Muscle layer of colon (tissue), 2 donors: ENCODE data around the gene MIPOL1.
A peak's percentile ranks its signal among the peaks of the same experiment; 100 is the strongest.
"Not testable (repeated sequence)": the region's sequence is repeated elsewhere in the genome, so short reads cannot be mapped to it uniquely, and the experiment has no call there.

Experiments used
- H3K27ac ChIP-seq: one replicate; pipeline ENCODE4 v1.7.0; 2013; ENCODE audit warnings: low read depth, mild to moderate bottlenecking, low read length, moderate library complexity
- H3K27me3 ChIP-seq, 2 donors: one replicate each; pipeline ENCODE4 v1.7.0; 2013; ENCODE audit warnings: low read length in 2 of 2, mild to moderate bottlenecking in 2 of 2; ENCODE audit not compliant: insufficient read depth in 2 of 2, control insufficient read depth in 1 of 2
- H3K36me3 ChIP-seq: one replicate; pipeline ENCODE4 v1.7.0; 2013; ENCODE audit warnings: mild to moderate bottlenecking, low read length; ENCODE audit not compliant: insufficient read depth
- H3K4me1 ChIP-seq: one replicate; pipeline ENCODE4 v1.7.0; 2013; ENCODE audit warnings: mild to moderate bottlenecking, low read length; ENCODE audit not compliant: insufficient read depth
- H3K4me3 ChIP-seq, 2 donors: one replicate each; pipeline ENCODE4 v1.7.0; 2013; ENCODE audit warnings: low read length in 2 of 2, low read depth in 1 of 2, mild to moderate bottlenecking in 1 of 2, moderate library complexity in 1 of 2
- H3K9ac ChIP-seq: one replicate; pipeline ENCODE4 v1.7.0; 2013; ENCODE audit warnings: low read length
- H3K9me3 ChIP-seq: one replicate; pipeline ENCODE4 v1.7.0; 2013; ENCODE audit warnings: mild to moderate bottlenecking, low read length
- donor health status: abdominal sarcoma.
- donor health status: Adenocarcinoma of cecum.

Gene MIPOL1

DNA sequence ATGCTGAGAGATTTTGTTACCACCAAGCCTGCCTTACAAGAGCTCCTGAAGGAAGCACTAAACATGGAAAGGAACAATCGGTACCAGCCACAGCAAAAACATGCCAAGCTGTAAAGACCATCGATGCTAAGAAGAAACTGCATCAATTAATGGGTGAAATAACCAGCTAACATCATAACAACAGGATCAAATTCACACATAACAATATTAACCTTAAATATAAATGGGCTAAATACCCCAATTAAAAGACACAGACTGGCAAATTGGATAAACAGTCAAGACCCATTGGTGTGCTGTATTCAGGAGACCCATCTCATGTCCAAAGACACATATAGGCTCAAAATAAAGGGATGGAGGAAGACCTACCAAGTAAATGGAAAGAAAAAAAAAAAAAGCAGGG lies 8.0 kb upstream of the MIPOL1 start:
- not testable (repeated sequence) for H3K4me3 ChIP-seq, H3K9me3 ChIP-seq

DNA sequence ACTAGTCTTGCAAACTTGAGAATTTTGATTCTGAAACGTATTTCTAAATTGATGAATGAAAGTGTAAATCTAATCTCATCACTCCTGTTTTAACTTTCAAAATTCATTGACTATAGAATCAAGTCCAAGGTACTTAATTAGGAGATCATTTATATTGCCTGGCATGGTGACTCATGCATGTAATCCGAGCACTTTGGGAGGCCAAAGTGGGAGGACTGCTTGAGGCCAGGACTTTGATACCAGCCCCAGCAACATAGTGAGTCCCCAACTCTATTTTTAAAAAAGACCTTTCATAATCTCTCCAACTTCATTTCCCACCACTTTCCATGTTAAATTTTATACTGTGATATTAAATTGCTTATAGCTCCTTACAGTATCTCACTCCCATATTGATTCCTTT lies 3.0 kb upstream of the MIPOL1 start:
- Histone ChIP-seq H3K4me1 (peaks cover 9% of the 10 kb centered on the region), H3K4me3 (no peak overlapping the region), H3K9me3 (no peaks in the 10 kb centered on the region), H3K27ac (no peak overlapping the region), H3K36me3 (no peaks in the 10 kb centered on the region), H3K9ac (no peak overlapping the region), H3K27me3 (no peaks in the 10 kb centered on the region)

More for the DNA sequence above, 8.0 kb upstream of the MIPOL1 start:
- H3K9ac ChIP-seq, H3K4me1 ChIP-seq, H3K27me3 ChIP-seq, H3K36me3 ChIP-seq, H3K27ac ChIP-seq: not testable (repeated sequence)

DNA sequence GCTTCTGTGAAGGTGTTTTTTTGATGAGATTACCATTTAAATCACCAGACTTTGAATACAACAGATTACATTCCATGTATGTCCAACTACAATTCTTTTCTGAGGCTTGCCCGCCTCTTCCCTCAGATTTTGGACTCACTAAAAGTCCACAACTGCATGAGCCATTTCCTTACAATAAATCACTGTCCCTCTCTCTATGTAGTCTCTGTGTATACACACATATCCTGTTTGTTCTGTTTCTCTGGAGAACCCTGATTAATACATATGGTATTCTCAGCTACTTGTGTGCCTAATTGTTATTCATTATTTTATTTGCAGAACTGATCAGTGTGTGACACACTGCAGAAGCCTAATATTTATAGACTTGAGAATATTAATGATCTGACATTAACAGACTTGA lies 2.4 kb upstream of the MIPOL1 start:
- Histone ChIP-seq H3K9me3 (no peaks in the 10 kb centered on the region), H3K9ac (no peak overlapping the region), H3K27me3 (no peaks in the 10 kb centered on the region), H3K4me1 (peaks cover 9% of the 10 kb centered on the region), H3K36me3 (no peaks in the 10 kb centered on the region), H3K4me3 (no peak overlapping the region), H3K27ac (no peak overlapping the region)

DNA sequence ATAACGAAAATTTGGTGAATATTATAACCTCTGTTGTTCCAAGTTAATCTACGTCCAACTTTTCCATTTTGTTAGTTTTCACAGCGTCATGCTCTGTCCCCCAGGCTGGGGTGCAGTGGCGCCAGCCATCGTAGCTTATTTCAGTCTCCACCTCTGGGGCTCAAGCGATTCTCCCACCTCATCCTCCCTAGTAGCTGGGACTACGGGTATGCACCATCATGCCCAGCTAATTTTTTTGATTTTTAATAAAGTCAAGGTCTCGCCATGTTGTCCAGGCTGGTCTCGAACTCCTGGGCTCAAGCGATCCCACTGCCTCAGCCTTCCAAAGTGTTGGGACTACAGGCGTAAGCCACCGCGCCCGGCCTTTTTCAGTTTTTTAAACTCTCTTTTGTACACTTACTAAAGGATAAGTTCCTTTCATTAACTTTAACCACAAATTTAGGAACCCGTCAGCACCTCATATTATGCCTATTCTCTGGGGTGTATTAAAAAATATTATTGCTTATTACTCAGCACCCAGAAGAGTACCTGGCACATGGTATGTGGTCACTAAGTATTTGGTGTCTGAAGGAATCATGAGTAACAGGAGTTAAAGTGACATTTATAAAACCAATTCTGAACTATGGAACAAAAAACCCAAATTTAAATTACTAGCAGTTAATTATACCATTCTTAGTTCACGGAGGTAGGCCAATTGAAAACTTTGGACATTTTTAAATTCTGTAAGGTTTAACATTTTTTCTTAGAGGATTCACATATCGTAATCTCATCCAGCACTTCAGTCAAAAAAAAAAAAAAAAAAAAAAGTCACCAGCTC lies 925 bp upstream of the MIPOL1 start:
- H3K4me3 ChIP-seq: peak overlapping the region in 1 of 2 donors; percentile 55
- H3K9ac ChIP-seq: peak overlapping the region; percentile 94
- H3K27ac ChIP-seq: peak overlapping the region; percentile 86
- peaks cover 9% of the 10 kb centered on the region for H3K4me1 ChIP-seq
- no peaks in the 10 kb centered on the region for H3K9me3 ChIP-seq
- H3K27me3 ChIP-seq: no peaks in the 10 kb centered on the region
- no peaks in the 10 kb centered on the region for H3K36me3 ChIP-seq

DNA sequence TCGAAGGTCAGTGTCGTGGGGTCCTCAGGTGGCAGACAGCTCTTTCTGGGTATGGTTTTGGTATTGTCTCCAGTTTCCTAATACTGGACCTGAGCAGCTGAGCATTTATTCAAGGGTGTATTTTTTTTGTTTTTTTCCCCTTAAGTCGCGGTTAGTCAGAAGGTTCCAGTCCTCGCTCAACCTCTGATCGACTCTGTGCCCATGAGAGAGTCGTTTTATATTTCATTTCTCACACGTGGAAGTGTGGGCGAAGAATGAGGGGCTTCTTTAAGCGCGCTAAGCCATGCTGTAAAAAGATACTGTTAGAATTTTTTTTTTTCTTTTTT lies 499 bp downstream of the MIPOL1 start:
- Histone ChIP-seq H3K36me3 (no peaks in the 10 kb centered on the region), H3K27ac (peak overlapping the region; percentile 86), H3K9me3 (no peaks in the 10 kb centered on the region), H3K4me3 (peak overlapping the region; percentile 55 to 84), H3K9ac (peak overlapping the region; percentile 94), H3K27me3 (no peaks in the 10 kb centered on the region), H3K4me1 (peaks cover 9% of the 10 kb centered on the region)

DNA sequence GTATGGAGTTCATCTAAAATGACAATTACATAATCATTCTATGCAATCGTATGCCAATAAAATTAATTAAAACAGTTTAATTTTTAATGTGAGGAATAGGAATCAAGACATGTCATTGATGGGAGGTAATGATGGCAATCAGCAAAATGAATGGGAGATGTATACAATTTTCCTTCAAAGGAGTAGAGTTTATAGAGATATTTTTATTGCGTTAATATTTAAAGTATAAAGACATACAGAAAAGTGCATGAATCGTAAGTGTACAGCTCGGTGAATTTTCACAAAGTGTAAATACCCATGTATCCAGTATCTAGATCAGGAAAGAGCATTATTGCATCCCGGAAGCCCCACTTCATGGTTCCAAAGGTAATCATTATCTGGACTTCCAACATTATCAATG lies 1.2 kb downstream of the MIPOL1 start:
- H3K4me3 ChIP-seq: peak overlapping the region; percentile 55 to 84
- H3K27me3 ChIP-seq: no peaks in the 10 kb centered on the region
- no peaks in the 10 kb centered on the region for H3K9me3 ChIP-seq
- H3K36me3 ChIP-seq: no peaks in the 10 kb centered on the region
- H3K9ac ChIP-seq: peak overlapping the region; percentile 94
- H3K4me1 ChIP-seq: peaks cover 9% of the 10 kb centered on the region
- no peak overlapping the region for H3K27ac ChIP-seq

DNA sequence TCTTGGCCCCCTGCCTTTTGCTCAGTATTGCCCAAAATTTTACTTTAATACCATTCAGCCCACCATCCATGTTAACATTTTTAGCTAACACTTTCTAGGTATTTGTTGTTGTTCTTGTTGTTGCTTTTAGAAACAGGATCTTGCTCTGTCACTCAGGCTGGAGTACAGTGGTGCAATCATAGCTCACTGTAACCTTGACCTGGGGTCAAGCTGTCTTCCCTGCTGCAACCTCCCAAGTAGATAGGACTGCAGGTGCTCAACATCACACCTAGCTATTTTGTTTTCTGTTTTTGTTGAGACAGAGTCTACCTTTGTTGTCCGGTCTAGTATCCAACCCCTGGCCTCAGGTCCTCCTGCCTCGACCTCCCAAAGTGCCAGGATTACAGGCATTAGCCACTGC lies 4.0 kb downstream of the MIPOL1 start:
- Histone ChIP-seq H3K9ac (no peak overlapping the region), H3K36me3 (no peaks in the 10 kb centered on the region), H3K27ac (no peak overlapping the region), H3K4me3 (no peak overlapping the region), H3K4me1 (peaks cover 9% of the 10 kb centered on the region), H3K27me3 (no peaks in the 10 kb centered on the region), H3K9me3 (no peaks in the 10 kb centered on the region)

DNA sequence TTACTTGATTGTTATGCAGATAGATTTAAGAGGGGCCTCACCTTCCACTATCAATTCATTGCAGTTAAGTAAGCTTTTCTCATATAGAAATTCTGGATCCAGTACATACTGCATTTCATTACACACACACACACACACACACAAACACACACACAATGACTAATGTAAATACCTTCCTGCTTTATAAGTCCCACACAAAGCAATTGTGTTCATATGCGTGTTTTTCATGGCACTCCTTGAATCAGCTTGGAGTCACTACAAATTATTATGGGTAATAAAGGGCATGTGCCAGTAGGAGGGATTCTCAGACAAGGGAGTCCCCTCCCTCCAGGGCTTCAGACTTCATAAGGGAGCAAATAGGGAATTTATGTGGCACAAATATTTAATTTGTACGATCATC lies 4.5 kb downstream of the MIPOL1 start:
- no peaks in the 10 kb centered on the region for H3K9me3 ChIP-seq
- no peak overlapping the region for H3K27ac ChIP-seq
- H3K27me3 ChIP-seq: no peaks in the 10 kb centered on the region
- peaks cover 9% of the 10 kb centered on the region for H3K4me1 ChIP-seq
- no peak overlapping the region for H3K9ac ChIP-seq
- H3K36me3 ChIP-seq: no peaks in the 10 kb centered on the region
- no peak overlapping the region for H3K4me3 ChIP-seq

DNA sequence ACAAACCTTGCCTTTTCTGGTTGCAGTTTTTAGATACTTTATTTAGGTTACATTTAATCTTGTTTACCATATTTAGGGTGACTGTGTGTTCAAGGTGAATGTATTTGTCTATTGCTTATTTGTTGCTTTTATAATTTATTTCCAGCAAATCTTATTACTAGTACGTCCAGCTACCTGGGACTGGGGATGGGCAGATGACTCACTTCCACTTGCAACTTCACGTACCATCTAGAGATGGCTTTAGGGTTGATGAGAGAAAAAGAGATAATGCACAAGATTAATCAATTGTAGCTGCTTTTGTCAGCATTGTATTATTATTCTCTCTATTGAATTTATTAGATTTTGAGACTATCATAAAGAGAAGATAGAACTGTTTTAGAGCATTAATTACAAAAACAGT lies 5.1 kb downstream of the MIPOL1 start:
- Histone ChIP-seq H3K27ac (no peak overlapping the region), H3K9me3 (no peaks in the 10 kb centered on the region), H3K9ac (no peak overlapping the region), H3K27me3 (no peaks in the 10 kb centered on the region), H3K4me3 (no peak overlapping the region), H3K36me3 (no peaks in the 10 kb centered on the region), H3K4me1 (peaks cover 9% of the 10 kb centered on the region)

DNA sequence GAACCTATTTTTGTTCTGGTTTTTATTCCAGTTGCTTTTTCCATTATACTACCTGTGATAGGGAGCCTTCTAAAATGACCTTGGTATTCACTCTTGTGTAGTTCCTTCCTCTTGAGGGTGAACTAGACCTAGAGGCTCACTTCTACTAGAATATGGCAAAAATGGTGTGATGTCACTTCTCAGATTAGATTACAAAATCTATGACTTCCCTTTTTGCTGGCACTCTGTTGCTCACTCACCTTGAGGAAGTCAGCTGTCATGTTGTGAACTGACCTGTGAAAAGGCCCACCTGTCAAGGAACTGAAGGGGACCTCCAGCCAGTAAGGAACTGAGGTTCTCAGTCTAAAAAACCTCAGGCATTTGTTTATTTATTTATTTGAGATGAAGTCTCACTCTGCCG lies 5.7 kb downstream of the MIPOL1 start:
- H3K9me3 ChIP-seq: no peaks in the 10 kb centered on the region
- H3K36me3 ChIP-seq: no peaks in the 10 kb centered on the region
- no peak overlapping the region for H3K4me3 ChIP-seq
- no peak overlapping the region for H3K9ac ChIP-seq
- peaks cover 8% of the 10 kb centered on the region for H3K4me1 ChIP-seq
- no peak overlapping the region for H3K27ac ChIP-seq
- no peaks in the 10 kb centered on the region for H3K27me3 ChIP-seq

DNA sequence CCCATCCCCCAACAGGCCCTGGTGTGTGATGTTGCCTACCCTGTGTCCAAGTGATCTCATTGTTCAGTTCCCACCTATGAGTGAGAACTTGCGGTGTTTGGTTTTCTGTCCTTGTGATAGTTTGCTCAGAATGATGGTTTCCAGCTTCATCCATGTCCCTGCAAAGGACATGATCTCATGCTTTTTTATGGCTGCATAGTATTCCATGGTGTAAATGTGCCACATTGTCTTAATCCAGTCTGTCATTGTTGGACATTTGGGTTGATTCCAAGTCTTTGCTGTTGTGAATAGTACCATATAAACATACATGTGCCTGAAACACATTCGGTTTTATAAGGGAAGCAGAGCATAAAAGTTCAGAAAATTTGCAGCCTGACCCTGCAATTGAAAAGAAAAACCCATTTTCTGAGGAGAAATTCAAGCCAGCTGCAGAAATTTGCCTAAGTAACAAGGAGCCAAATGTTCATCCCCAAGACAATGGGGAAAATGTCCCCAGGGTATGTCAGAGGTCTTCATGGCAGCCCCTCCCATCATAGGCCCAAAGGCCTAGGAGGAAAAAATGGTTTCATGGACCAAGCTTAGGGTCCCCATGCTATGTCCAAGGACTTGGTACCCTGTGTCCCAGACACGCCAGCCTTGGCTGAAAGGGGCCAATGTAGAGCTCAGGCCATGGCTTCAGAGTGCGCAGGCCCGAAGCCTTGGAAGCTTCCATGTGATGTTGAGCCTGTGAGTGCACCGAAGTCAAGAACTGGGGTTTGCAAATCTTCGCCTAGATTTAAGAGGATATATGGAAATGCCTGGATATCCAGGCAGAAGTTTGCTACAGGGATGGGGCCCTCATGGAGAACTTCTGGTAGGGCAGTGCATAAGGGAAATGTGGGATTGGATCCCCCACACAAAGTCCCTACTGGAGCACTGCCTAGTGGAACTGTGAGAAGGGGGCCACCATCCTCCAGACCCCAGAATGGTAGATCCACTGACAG lies 8.2 kb downstream of the MIPOL1 start:
- not testable (repeated sequence) for H3K4me3 ChIP-seq, H3K9ac ChIP-seq, H3K36me3 ChIP-seq, H3K27me3 ChIP-seq, H3K4me1 ChIP-seq, H3K9me3 ChIP-seq, H3K27ac ChIP-seq
